Spleen (tissue), 7 donors: ENCODE results near the gene RXRB.

Source experiments
- CTCF ChIP-seq, 11 experiments: fragments of 200-600 bp in 7 of 11; fragments of 450-650 bp in 4 of 11; sonication (generic) in 4 of 11; IDR thresholded peaks in 8 of 11; conservative IDR thresholded peaks in 3 of 11; 1 replicate in 7 of 11; 2 replicates in 4 of 11; pipeline versions ENCODE4 v1.4.0 to v1.8.0; 2016 to 2021; ENCODE audit warnings: antibody characterized with exemption in 11 of 11, inconsistent platforms in 4 of 11, mild to moderate bottlenecking in 1 of 11
- POLR2A ChIP-seq, 3 donors: fragments of 450-650 bp; IDR thresholded peaks; one replicate each; pipeline ENCODE4 v1.5.1; 2017; ENCODE audit warnings: antibody characterized with exemption in 3 of 3, mild to moderate bottlenecking in 1 of 3
- donor health status: DM: no; HTN: no; CAD: no; lungs with moderate emphysema.
- donor health status: DM: no; HTN: no; CAD: no.
- donor health status: DM: no; HTN: no; CAD: no.

- TF ChIP-seq POLR2A (IDR thresholded peaks at IDR 0.05) (no peak), CTCF (IDR thresholded peaks at IDR 0.05 in 8 of 11, conservative IDR thresholded peaks at IDR 0.05 in 3 of 11) (no peak)
Measured at GRCh38 chr6:33203443-33204164, 3.1 kb upstream of the RXRB start.
